Measurements from ENCODE around the gene SMCP.

GRCh38 chr1:152873495-152873894, 4.6 kb upstream of the SMCP start:
- TF ChIP-seq POLR2A (IDR thresholded peaks at IDR 0.05) (no peak), CTCF (IDR thresholded peaks at IDR 0.05) (no peak)
